Mesothelial cell of epicardium (in vitro differentiated cells): ENCODE results near the gene MBOAT2. TPM values are rescaled to one million over a fixed set of nuclear protein-coding genes. Genes with fewer than 3 reads are reported as not detected.

ENCODE experiments used
- DNase-seq, 2 experiments: peaks; one replicate each; pipeline ENCODE4 v3.0.0; 2021; ENCODE audit warnings: low spot score in 2 of 2; ENCODE audit not compliant: unreplicated experiment in 2 of 2
- H3K27ac Mint-ChIP-seq: 2 replicates; pipeline ENCODE4 v1.8.0; 2021; ENCODE audit warnings: mixed read lengths
- H3K27me3 Mint-ChIP-seq: 2 replicates; pipeline ENCODE4 v1.8.0; 2021; ENCODE audit warnings: low read depth, mixed read lengths
- H3K36me3 Mint-ChIP-seq: 2 replicates; pipeline ENCODE4 v1.8.0; 2021; ENCODE audit warnings: mixed read lengths
- H3K4me1 Mint-ChIP-seq: 2 replicates; pipeline ENCODE4 v1.8.0; 2021; ENCODE audit warnings: mixed read lengths
- H3K4me3 Mint-ChIP-seq: 2 replicates; pipeline ENCODE4 v1.8.0; 2021; ENCODE audit warnings: mild to moderate bottlenecking, moderate library complexity, mixed read lengths
- H3K9me3 Mint-ChIP-seq: 2 replicates; pipeline ENCODE4 v1.8.0; 2021; ENCODE audit warnings: mixed read lengths
- CTCF ChIP-seq: fragments of 200-600 bp; sonication (generic); IDR thresholded peaks from one replicate; pipeline ENCODE4 v1.5.0; 2021; ENCODE audit warnings: antibody characterized with exemption; ENCODE audit not compliant: unreplicated experiment
- total RNA-seq: library from RNA; stranded (reverse); gene quantifications from 3 replicates; pipeline ENCODE4 v1.2.1, GENCODE V29; 2021

Gene MBOAT2
- total RNA-seq, 1 donor from 2014 or later, result 53.0 TPM

- H3K4me3 Mint-ChIP-seq, result no peak overlapping the region
- H3K27me3 Mint-ChIP-seq, result no peaks in the 10 kb centered on the region
- no peak overlapping the region for H3K27ac Mint-ChIP-seq
- no peak for TF ChIP-seq CTCF
- no peak for DNase-seq
- H3K36me3 Mint-ChIP-seq, result peaks cover 34% of the 10 kb centered on the region
- H3K4me1 Mint-ChIP-seq, result peaks cover 5% of the 10 kb centered on the region
- peaks cover 13% of the 10 kb centered on the region for H3K9me3 Mint-ChIP-seq
Observed at GRCh38 chr2:8927510-8928455, 75.7 kb downstream of the MBOAT2 start.

- peaks cover 16% of the 10 kb centered on the region for H3K4me1 Mint-ChIP-seq
- TF ChIP-seq CTCF, result no peak
- H3K9me3 Mint-ChIP-seq, result peaks cover 7% of the 10 kb centered on the region
- no peak overlapping the region for H3K4me3 Mint-ChIP-seq
- no peak for DNase-seq
- H3K27me3 Mint-ChIP-seq, result no peaks in the 10 kb centered on the region
- peaks cover 28% of the 10 kb centered on the region for H3K36me3 Mint-ChIP-seq
- H3K27ac Mint-ChIP-seq, result no peak overlapping the region
Observed at GRCh38 chr2:8926356-8926755, 77.1 kb downstream of the MBOAT2 start.

GRCh38 chr2:8925411-8925810 is 78.1 kb downstream of the MBOAT2 start:
- peaks cover 16% of the 10 kb centered on the region for H3K4me1 Mint-ChIP-seq
- H3K9me3 Mint-ChIP-seq, result no peaks in the 10 kb centered on the region
- peaks cover 25% of the 10 kb centered on the region for H3K36me3 Mint-ChIP-seq
- no peak overlapping the region for H3K4me3 Mint-ChIP-seq
- H3K27me3 Mint-ChIP-seq, result no peaks in the 10 kb centered on the region
- DNase-seq, result no peak
- no peak for TF ChIP-seq CTCF
- H3K27ac Mint-ChIP-seq, result no peak overlapping the region

GRCh38 chr2:8923183-8923582 is 80.3 kb downstream of the MBOAT2 start:
- no peaks in the 10 kb centered on the region for H3K9me3 Mint-ChIP-seq
- peaks cover 23% of the 10 kb centered on the region for H3K36me3 Mint-ChIP-seq
- H3K4me1 Mint-ChIP-seq, result peaks cover 16% of the 10 kb centered on the region
- no peak overlapping the region for H3K4me3 Mint-ChIP-seq
- H3K27ac Mint-ChIP-seq, result no peak overlapping the region
- no peak for TF ChIP-seq CTCF
- no peak for DNase-seq
- no peaks in the 10 kb centered on the region for H3K27me3 Mint-ChIP-seq

- TF ChIP-seq CTCF, result no peak
- Mint-ChIP-seq H3K4me1 (peaks cover 16% of the 10 kb centered on the region), H3K36me3 (peaks cover 20% of the 10 kb centered on the region), H3K4me3 (no peak overlapping the region), H3K9me3 (no peaks in the 10 kb centered on the region), H3K27me3 (no peaks in the 10 kb centered on the region), H3K27ac (no peak overlapping the region)
- DNase-seq, result no peak
Observed at GRCh38 chr2:8922431-8922830, 81.1 kb downstream of the MBOAT2 start.
